B cell (primary cell): ENCODE results near the gene CAMP. TPM values are rescaled to one million over a fixed set of nuclear protein-coding genes. Genes with fewer than 3 reads are reported as not detected.
"Not testable (repeated sequence)": the region's sequence is repeated elsewhere in the genome, so short reads cannot be mapped to it uniquely, and the experiment has no call there.

Experiments
- ATAC-seq: fragments of 200-7000 bp; cut with Tn5 transposase; one replicate; pipeline ENCODE4 v1.10.0; 2021; ENCODE audit warnings: low read depth, mild to moderate bottlenecking, moderate number of reproducible peaks, moderate library complexity
- CTCF ChIA-PET: fragments of 350-600 bp; sonication (Branson Sonifier 250); formaldehyde crosslinking; loops from one replicate; lab custom pipeline; 2021; ENCODE audit warnings: antibody characterized with exemption, inconsistent platforms; lab: Charles Lee
- POLR2A ChIA-PET: fragments of 350-600 bp; sonication (Branson Sonifier 250); formaldehyde crosslinking; loops from one replicate; lab custom pipeline; 2021; ENCODE audit warnings: antibody characterized with exemption; lab: Charles Lee
- DNase-seq: peaks from one replicate; pipeline ENCODE4 v3.0.0; 2013
- H2AFZ ChIP-seq: 2 replicates; pipeline ENCODE4 v1.6.1; 2012; ENCODE audit warnings: mild to moderate bottlenecking, low read depth, low read length; ENCODE audit not compliant: insufficient read depth, poor library complexity, severe bottlenecking
- H3K27ac ChIP-seq, 2 donors: 1 replicate in 1 of 2; 2 replicates in 1 of 2; pipeline ENCODE4 v1.5.1; 2012 to 2013; ENCODE audit warnings: low read length in 2 of 2, mild to moderate bottlenecking in 2 of 2, moderate library complexity in 1 of 2
- H3K27me3 ChIP-seq, 4 experiments: fragments of 200-600 bp in 1 of 4; sonication (generic) in 1 of 4; replicated peaks in 1 of 4; 1 replicate in 2 of 4; 2 replicates in 2 of 4; pipeline versions ENCODE4 v1.6.1 to v1.7.0; 2013 to 2016; ENCODE audit warnings: low read length in 3 of 4, mild to moderate bottlenecking in 2 of 4, mixed read lengths in 1 of 4, moderate library complexity in 1 of 4; ENCODE audit not compliant: insufficient read depth in 4 of 4, control insufficient read depth in 3 of 4; ENCODE audit errors: control extremely low read depth in 1 of 4
- H3K36me3 ChIP-seq, 2 experiments: replicated peaks in 1 of 2; 1 replicate in 1 of 2; 2 replicates in 1 of 2; pipeline versions ENCODE4 v1.6.1 to v1.7.1; 2013; ENCODE audit warnings: low read length in 1 of 2; ENCODE audit not compliant: insufficient read depth in 2 of 2, control insufficient read depth in 1 of 2; ENCODE audit errors: control extremely low read depth in 1 of 2, extremely low read depth in 1 of 2
- H3K4me1 ChIP-seq, 2 donors: fragments of 200-600 bp in 1 of 2; sonication (generic) in 1 of 2; 1 replicate in 1 of 2; 2 replicates in 1 of 2; pipeline versions ENCODE4 v1.5.1 to v1.6.1; 2013 to 2017; ENCODE audit warnings: low read length in 2 of 2; ENCODE audit not compliant: control insufficient read depth in 2 of 2, insufficient read depth in 2 of 2
- H3K4me2 ChIP-seq: replicated peaks from 2 replicates; pipeline ENCODE3; 2012; ENCODE audit warnings: mild to moderate bottlenecking, low read depth, low read length; ENCODE audit not compliant: poor library complexity, severe bottlenecking
- H3K4me3 ChIP-seq, 5 experiments: fragments of 200-600 bp in 1 of 5; sonication (generic) in 1 of 5; 1 replicate in 3 of 5; 2 replicates in 2 of 5; pipeline versions ENCODE4 v1.5.1 to v1.7.0; 2011 to 2016; ENCODE audit warnings: low read length in 4 of 5, mild to moderate bottlenecking in 4 of 5, low read depth in 2 of 5, control low read depth in 1 of 5, moderate library complexity in 1 of 5; ENCODE audit not compliant: insufficient read depth in 1 of 5; ENCODE audit errors: control extremely low read depth in 1 of 5, extremely low read depth in 1 of 5
- H3K79me2 ChIP-seq: fragments of 200-600 bp; sonication (generic); one replicate; pipeline ENCODE4 v1.6.0; 2016; ENCODE audit warnings: low read length; ENCODE audit not compliant: control insufficient read depth, insufficient read depth
- H3K9ac ChIP-seq: fragments of 200-600 bp; sonication (generic); 2 replicates; pipeline ENCODE4 v1.6.1; 2017; ENCODE audit warnings: mild to moderate bottlenecking, low read length, moderate library complexity
- H3K9me3 ChIP-seq, 3 donors: one replicate each; pipeline versions ENCODE4 v1.6.1 to v1.7.1; 2013; ENCODE audit warnings: low read length in 2 of 3; ENCODE audit not compliant: control insufficient read depth in 2 of 3, insufficient read depth in 1 of 3; ENCODE audit errors: control extremely low read depth in 1 of 3
- H4K20me1 ChIP-seq: 2 replicates; pipeline ENCODE4 v1.6.0; 2012; ENCODE audit warnings: mild to moderate bottlenecking, low read length; ENCODE audit not compliant: insufficient read depth, control insufficient read depth, poor library complexity, severe bottlenecking
- H3K27ac Mint-ChIP-seq: one replicate; pipeline ENCODE4 v1.8.0; 2021; ENCODE audit warnings: mixed read lengths
- H3K27me3 Mint-ChIP-seq: one replicate; pipeline ENCODE4 v1.8.0; 2021; ENCODE audit warnings: mixed read lengths
- H3K4me1 Mint-ChIP-seq: one replicate; pipeline ENCODE4 v1.8.0; 2021; ENCODE audit warnings: mixed read lengths
- H3K4me3 Mint-ChIP-seq: one replicate; pipeline ENCODE4 v1.8.0; 2021; ENCODE audit warnings: mixed read lengths
- H3K9me3 Mint-ChIP-seq: one replicate; pipeline ENCODE4 v1.8.0; 2022; ENCODE audit warnings: mixed read lengths; ENCODE audit not compliant: insufficient read depth
- CTCF ChIP-seq: fragments of 200-600 bp; IDR thresholded peaks from one replicate; pipeline ENCODE4 v1.8.0; 2022; ENCODE audit warnings: antibody characterized with exemption, mild to moderate bottlenecking
- EZH2 ChIP-seq: IDR thresholded peaks from 2 replicates; pipeline ENCODE4 v1.6.1; 2012; ENCODE audit warnings: borderline replicate concordance, low read depth, mild to moderate bottlenecking, moderate library complexity, low read length; ENCODE audit not compliant: insufficient read depth, poor library complexity, severe bottlenecking
- WGBS: methylation state at CpG from one replicate; pipeline ENCODE4 v1.1.5; 2013; ENCODE audit warnings: missing lambda C conversion rate; ENCODE audit not compliant: insufficient coverage; 5-methylcytosine and 5-hydroxymethylcytosine counted together
- intact Hi-C: fragments of 100-400 bp; cut with micrococcal nuclease; formaldehyde crosslinking; loops from one replicate; pipeline ENCODE4 v1.10.0; 2022
- polyA plus RNA-seq: library from polyadenylated mRNA; depleted of rRNA; stranded (reverse); fragments of >200 nt; gene quantifications from 2 replicates; pipeline ENCODE4 v1.2.3, GENCODE V29; 2012
- total RNA-seq, 2 donors: library from RNA; stranded (reverse); fragments of 120-200 nt in 1 of 2; gene quantifications; 1 replicate in 1 of 2; 2 replicates in 1 of 2; pipeline versions ENCODE4 v1.2.3 to v1.2.4, GENCODE V29; 2013 to 2022

Gene CAMP
- total and polyA plus RNA-seq, 2 donors (not counting 1 experiment from before 2014, with no cell fraction given): 0.30 TPM; not detected in 1

GRCh38 chr3:48270306-48270705 lies 47.0 kb downstream of the CAMP start:
- DNase-seq (no peak), ATAC-seq (no peak)
- no peaks in the 10 kb centered on the region for H3K79me2 ChIP-seq
- H3K4me2 ChIP-seq: no peak overlapping the region
- H3K4me1 ChIP-seq: no peaks in the 10 kb centered on the region
- 73% methylated on average over 2 of the region's 2 CpGs for WGBS
- H3K9ac ChIP-seq: no peak overlapping the region
- H2AFZ ChIP-seq: no peak overlapping the region
- no peak overlapping the region for H3K27ac ChIP-seq
- Mint-ChIP-seq H3K27ac (no peak overlapping the region), H3K4me3 (no peak overlapping the region), H3K27me3 (no peaks in the 10 kb centered on the region), H3K9me3 (no peaks in the 10 kb centered on the region), H3K4me1 (peaks cover 2% of the 10 kb centered on the region)
- TF ChIP-seq EZH2: no peak
- TF ChIP-seq CTCF: no peak
- intact Hi-C loops: no loop called here
- ChIA-PET POLR2A (no interaction called here), CTCF (interaction anchor here (0.9 to 9.3 kb wide), 3 partner anchors 75 to 164 kb away, joined by 3 to 148 read pairs (median 4); no protein-coding TSS in a partner anchor)
- H3K27me3 ChIP-seq: no peaks in the 10 kb centered on the region
- H3K9me3 ChIP-seq: peaks cover 0 to 3% (median 0%) of the 10 kb centered on the region in 3 donors
- H4K20me1 ChIP-seq: no peaks in the 10 kb centered on the region
- H3K4me3 ChIP-seq: no peak overlapping the region
- peaks cover 4 to 25% of the 10 kb centered on the region in 2 experiments for H3K36me3 ChIP-seq

- not testable (repeated sequence) for H3K27ac Mint-ChIP-seq
These were observed 47.9 kb downstream of the CAMP start for GRCh38 chr3:48271223-48271622.

More at GRCh38 chr3:48271223-48271622, 47.9 kb downstream of the CAMP start:
- POLR2A ChIA-PET, H3K27ac ChIP-seq, H3K4me3 Mint-ChIP-seq, H3K4me3 ChIP-seq, H3K4me1 ChIP-seq, H4K20me1 ChIP-seq, H3K79me2 ChIP-seq, DNase-seq, H3K9me3 Mint-ChIP-seq, H3K9me3 ChIP-seq, intact Hi-C loops, H3K27me3 ChIP-seq, H3K4me2 ChIP-seq, ATAC-seq, H3K9ac ChIP-seq, H2AFZ ChIP-seq, H3K4me1 Mint-ChIP-seq, H3K27me3 Mint-ChIP-seq: not testable (repeated sequence)
- CTCF ChIA-PET: interaction anchor here (0.6 to 9.3 kb wide), 7 partner anchors 12 to 1636 kb away, joined by 3 to 148 read pairs (median 6); no protein-coding TSS in a partner anchor
- peaks cover 4 to 22% of the 10 kb centered on the region in 2 experiments for H3K36me3 ChIP-seq
- WGBS: 87% methylated on average over 8 of the region's 10 CpGs
